CD4-positive, alpha-beta T cell treated with Interferon alpha-2 for 1 hour (primary cell): ENCODE results near the gene PPP1R36.
"Not testable (repeated sequence)": the region's sequence is repeated elsewhere in the genome, so short reads cannot be mapped to it uniquely, and the experiment has no call there.

Experiments used
- DNase-seq, 2 donors: peaks; one replicate each; pipeline ENCODE4 v3.0.0-alpha.2; 2020 to 2022

The PPP1R36 gene

GRCh38 chr14:64614805-64615391 is 65.1 kb downstream of the PPP1R36 start:
- DNase-seq = no peak

DNA sequence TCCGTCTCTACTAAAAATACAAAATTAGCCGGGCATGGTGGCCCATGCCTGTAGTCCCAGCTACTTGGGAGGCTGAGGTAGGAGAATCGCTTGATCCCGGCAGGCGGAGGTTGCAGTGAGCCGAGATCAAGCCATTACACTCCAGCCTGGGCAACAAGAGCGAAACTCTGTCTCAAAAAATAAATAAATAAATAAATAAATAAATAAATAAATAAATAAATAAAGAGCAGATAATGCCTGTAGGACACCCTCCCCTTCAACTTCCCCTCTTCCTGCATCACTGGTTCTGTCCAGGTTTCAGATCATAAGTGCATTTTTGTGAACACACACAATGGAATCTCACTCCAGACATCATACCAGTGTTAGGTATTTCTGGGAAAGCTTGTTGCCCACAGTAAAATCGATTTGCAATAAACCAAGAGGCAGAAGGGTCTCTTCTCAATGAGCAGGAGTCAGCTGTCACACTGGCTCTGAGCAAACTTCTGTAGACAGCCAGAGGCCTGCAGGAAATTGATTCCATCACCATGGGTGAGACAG is 68.2 kb downstream of the PPP1R36 start:
- DNase-seq = not testable (repeated sequence)

GRCh38 chr14:64620910-64621309 is 71.1 kb downstream of the PPP1R36 start:
- no peak for DNase-seq

GRCh38 chr14:64623554-64624165 is 73.9 kb downstream of the PPP1R36 start:
- no peak for DNase-seq

DNA sequence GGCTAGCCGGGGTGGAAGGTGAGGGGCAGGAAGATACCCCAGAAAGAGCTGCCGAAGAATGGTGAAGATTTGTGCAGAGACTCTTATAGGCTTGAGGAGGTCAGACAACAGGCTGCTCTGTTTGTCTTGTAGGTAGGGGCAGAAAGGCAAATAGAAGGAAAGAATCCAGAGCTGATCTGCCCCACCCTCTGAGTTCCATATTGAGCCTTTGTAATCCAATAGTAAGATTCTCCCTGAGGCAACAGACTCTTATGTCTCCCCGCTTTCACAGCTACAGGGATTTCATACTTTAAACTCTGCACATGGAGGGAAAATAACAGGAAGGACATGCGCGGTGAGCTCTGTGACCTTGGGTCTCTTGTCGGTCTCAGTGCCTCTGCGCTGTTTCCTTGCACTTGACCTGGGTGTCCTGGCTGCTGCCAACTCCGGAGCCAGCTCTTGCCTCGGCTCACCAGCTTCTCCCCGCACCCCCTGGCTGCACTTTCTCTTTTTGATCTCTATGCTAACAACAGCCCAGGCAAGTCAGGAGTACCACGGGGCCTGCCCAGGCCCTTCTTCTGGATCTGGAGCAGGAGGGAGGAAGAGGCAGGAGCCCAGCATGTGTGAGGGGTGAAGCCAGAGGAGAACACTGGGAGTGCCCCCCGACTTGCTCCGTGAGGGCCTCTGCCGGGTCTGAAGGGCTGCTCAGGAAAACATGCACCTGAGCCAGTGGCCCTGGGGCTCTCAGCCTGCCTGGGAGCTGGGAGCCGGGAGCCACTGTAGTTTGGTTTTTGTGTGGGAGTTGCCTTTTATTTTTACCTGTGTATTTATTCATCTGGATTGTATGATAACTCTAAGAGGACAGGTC is 75.8 kb downstream of the PPP1R36 start:
- DNase-seq = no peak

- DNase-seq = no peak
These were observed 79.2 kb downstream of the PPP1R36 start for GRCh38 chr14:64628940-64629408.

GRCh38 chr14:64630778-64631177 is 81.0 kb downstream of the PPP1R36 start:
- no peak for DNase-seq

GRCh38 chr14:64631222-64631621 is 81.5 kb downstream of the PPP1R36 start:
- DNase-seq = not testable (repeated sequence)

- no peak for DNase-seq
These were observed 82.3 kb downstream of the PPP1R36 start for GRCh38 chr14:64632056-64632455.

- DNase-seq = no peak
These were observed 84.8 kb downstream of the PPP1R36 start for GRCh38 chr14:64634558-64634957.

DNA sequence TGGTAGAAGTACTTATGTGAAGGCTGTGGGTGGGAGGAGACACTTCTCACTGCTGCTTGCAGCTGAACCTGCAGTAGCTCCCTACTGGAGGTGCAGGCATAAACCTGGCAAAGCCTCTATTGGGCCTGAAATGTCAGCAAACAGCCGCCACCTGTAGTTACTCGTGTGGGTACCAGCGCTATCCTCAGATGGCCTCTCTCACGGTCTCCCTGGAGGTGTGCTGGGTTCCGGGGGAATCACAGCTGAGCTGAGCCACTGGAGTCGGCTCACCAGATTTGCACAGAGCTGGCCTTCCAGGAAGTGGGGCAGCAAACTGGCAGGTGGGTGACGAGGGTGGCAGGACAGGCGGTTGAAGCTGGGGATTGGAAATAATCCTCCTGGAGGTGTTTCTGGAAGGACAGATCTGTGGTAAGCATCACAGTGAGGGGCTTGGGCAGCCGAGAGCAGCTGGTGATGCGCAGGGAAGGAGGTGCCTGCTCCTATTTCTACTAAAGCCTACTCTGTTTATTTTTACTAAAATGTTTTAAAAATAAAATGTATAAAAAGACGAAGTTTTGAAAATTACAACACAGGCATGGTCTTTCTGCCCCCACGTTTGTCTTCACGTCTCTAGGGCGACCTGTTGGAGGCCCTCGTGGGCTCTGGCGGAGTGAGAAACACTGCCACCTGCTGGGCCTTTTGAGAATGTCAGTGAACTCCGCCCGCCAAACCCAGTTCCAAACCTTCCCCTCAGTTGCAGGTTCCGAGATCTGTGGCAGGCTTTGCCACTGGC is 86.6 kb downstream of the PPP1R36 start:
- peak; percentile 62 to 75 for DNase-seq

- no peak for DNase-seq
These were observed 87.2 kb downstream of the PPP1R36 start for GRCh38 chr14:64636980-64637429.

- no peak for DNase-seq
These were observed 88.1 kb downstream of the PPP1R36 start for GRCh38 chr14:64637735-64638473.

GRCh38 chr14:64638625-64639024 is 88.9 kb downstream of the PPP1R36 start:
- DNase-seq = no peak
